GM21529 (cell line): ENCODE results near the gene LRRC74B.
"Not testable (repeated sequence)": the region's sequence is repeated elsewhere in the genome, so short reads cannot be mapped to it uniquely, and the experiment has no call there.

Source experiments
- ATAC-seq: cut with Tn5 transposase; IDR thresholded peaks from one replicate; pipeline ENCODE4 v1.9.1; 2021; ENCODE audit not compliant: unreplicated experiment

Gene LRRC74B

GRCh38 chr22:21031545-21032036, 14.2 kb upstream of the LRRC74B start:
- ATAC-seq = no peak

GRCh38 chr22:21032037-21032867, 13.5 kb upstream of the LRRC74B start, which contains the start of gene SLC7A4:
Gene SLC7A4, minus strand, starts transcription at chr22:21032561. Its CDS starts 749 bp downstream, at chr22:21031812.
- ATAC-seq = no peak

- ATAC-seq = no peak
Measured at GRCh38 chr22:21032868-21033688, 12.7 kb upstream of the LRRC74B start.

GRCh38 chr22:21033895-21034294, 11.9 kb upstream of the LRRC74B start:
- ATAC-seq = no peak

- no peak for ATAC-seq
Measured at GRCh38 chr22:21034989-21035388, 10.8 kb upstream of the LRRC74B start.

- no peak for ATAC-seq
Measured at GRCh38 chr22:21038405-21038804, 7.3 kb upstream of the LRRC74B start.

GRCh38 chr22:21039158-21039557, 6.6 kb upstream of the LRRC74B start:
- not testable (repeated sequence) for ATAC-seq

- no peak for ATAC-seq
Measured at GRCh38 chr22:21041937-21042336, 3.8 kb upstream of the LRRC74B start.

GRCh38 chr22:21042978-21043859, 2.5 kb upstream of the LRRC74B start:
- no peak for ATAC-seq

GRCh38 chr22:21043860-21044535, 1.7 kb upstream of the LRRC74B start:
- no peak for ATAC-seq

- no peak for ATAC-seq
Measured at GRCh38 chr22:21044931-21045584, 688 bp upstream of the LRRC74B start.

- no peak for ATAC-seq
Measured at GRCh38 chr22:21047035-21047661, 1.4 kb downstream of the LRRC74B start.

GRCh38 chr22:21047730-21048129, 2.0 kb downstream of the LRRC74B start:
- ATAC-seq = no peak

GRCh38 chr22:21048448-21048847, 2.7 kb downstream of the LRRC74B start:
- ATAC-seq = not testable (repeated sequence)

- ATAC-seq = not testable (repeated sequence)
Measured at GRCh38 chr22:21048965-21049364, 3.2 kb downstream of the LRRC74B start.

- no peak for ATAC-seq
Measured at GRCh38 chr22:21051145-21051830, 5.5 kb downstream of the LRRC74B start.

GRCh38 chr22:21051831-21052400, 6.2 kb downstream of the LRRC74B start:
- no peak for ATAC-seq

- ATAC-seq = no peak
Measured at GRCh38 chr22:21052715-21053459, 7.1 kb downstream of the LRRC74B start.
